Measurements from ENCODE around the gene CLEC20A.

Gene CLEC20A

DNA sequence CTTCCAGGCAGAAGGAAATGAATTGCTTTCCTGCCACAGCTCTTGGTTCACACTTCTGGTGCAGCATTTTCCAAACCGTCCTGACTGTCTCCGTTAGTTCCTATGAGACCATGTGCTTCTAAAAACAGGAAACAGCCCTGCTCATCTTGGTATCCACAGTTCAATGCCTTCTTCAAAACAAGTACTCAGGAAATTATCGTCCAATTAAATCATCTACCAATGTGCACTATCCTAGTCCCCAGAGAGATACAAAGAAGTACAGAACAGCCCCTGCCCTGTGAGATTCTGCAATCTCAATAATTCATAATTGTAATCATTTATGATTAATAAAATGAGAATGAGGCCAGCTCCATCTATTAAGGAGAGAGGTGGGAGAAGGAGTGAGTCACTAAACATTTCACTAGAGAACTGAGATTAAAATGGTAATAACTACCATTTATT lies 11.2 kb downstream of the CLEC20A start:
- ChIA-PET CTCF (interaction anchor here (1.0 to 11.0 kb wide), 2 partner anchors 13 to 15 kb away, joined by 3 to 125 read pairs; no protein-coding TSS in a partner anchor), POLR2A (interaction anchor here (0.6 kb wide), 1 partner anchor 488 kb away, joined by 4 read pairs; no protein-coding TSS in a partner anchor)
- H3K4me3 ChIP-seq (ENCODE audit: low read depth, low read length) = no peak overlapping the region
- TF ChIP-seq CTCF (IDR thresholded peaks at IDR 0.05; ENCODE audit: insufficient read depth, low read length, missing control alignments) = no peak
- no peak for DNase-seq (ENCODE audit: low read depth, low spot score)

DNA sequence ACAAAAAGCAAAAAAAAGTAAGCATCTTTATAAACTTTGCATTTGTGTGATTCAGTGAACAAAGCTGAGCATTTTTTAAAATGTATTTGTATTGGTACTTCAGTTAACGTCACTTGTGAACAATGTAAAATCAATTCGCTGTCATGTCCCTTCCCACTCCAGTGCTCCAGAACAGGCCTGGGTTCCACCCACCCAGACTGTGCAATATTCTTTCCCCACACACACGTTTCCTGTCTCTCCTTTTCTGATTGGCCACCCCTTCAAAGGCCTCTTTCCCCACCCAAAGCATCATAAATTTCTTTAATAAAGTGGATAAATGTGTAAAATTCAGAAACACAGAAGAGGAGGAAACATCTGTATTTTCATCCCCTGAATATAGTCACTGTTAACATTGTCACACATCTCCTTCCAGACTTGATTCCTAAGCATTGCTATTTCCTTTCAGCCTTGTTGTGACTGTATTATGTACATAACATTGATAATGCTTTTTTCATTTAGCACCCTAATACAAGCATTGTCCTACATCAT lies 12.0 kb downstream of the CLEC20A start:
- DNase-seq (ENCODE audit: low read depth, low spot score) = no peak
- no peak overlapping the region for H3K4me3 ChIP-seq (ENCODE audit: low read depth, low read length)
- ChIA-PET CTCF (interaction anchor here (1.0 to 11.0 kb wide), 2 partner anchors 15 to 44 kb away, joined by 3 to 125 read pairs; no protein-coding TSS in a partner anchor), POLR2A (no interaction called here)
- no peak for TF ChIP-seq CTCF (IDR thresholded peaks at IDR 0.05; ENCODE audit: insufficient read depth, low read length, missing control alignments)

DNA sequence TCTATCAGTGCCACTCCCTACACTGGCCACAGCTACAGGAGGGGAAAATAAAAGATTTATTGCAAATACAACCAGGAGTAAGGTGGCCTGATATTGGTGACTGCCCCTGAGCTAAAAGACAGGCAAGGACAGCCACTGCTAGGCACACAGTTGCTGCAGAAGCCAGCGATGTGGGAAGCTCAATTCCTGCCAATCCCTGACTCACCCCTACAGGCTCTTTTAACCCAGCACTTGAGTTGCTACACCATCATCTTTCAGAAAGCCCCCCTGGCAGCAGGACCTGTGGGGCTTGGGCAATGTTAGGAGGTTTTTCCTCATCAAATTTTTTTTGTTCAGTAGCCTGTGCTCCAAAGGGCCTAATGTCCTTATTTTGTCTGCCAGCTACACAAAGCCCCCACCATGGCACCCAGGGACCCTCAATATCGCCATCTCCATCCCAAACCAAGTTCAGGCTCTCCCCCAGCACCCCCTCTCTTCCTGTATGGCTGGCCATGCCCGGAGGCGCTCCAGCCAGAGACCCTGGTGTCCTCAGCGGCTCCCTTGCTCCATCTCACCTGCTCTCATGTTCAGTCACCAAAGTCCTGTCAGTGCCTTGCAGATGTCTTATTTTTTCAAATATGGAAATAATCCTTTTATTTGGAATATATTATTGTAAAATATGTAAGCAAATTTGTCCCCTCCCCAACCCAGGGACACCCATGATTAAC lies 13.4 kb downstream of the CLEC20A start:
- CTCF ChIA-PET = interaction anchor here (1.1 to 11.0 kb wide), 4 partner anchors 11 to 173 kb away, joined by 3 to 125 read pairs (median 5); no protein-coding TSS in a partner anchor

GRCh38 chr1:178477841-178478240 lies 18.9 kb downstream of the CLEC20A start:
- POLR2A ChIA-PET = no interaction called here
- no peak for TF ChIP-seq CTCF (IDR thresholded peaks at IDR 0.05; ENCODE audit: insufficient read depth, low read length, missing control alignments)
- no peak overlapping the region for H3K4me3 ChIP-seq (ENCODE audit: low read depth, low read length)
- no peak for DNase-seq (ENCODE audit: low read depth, low spot score)
- CTCF ChIA-PET = interaction anchor here (1.0 to 4.4 kb wide), 2 partner anchors 23 to 140 kb away, joined by 3 to 25 read pairs; no protein-coding TSS in a partner anchor

More for the DNA sequence above, 13.4 kb downstream of the CLEC20A start:
- no peak overlapping the region for H3K4me3 ChIP-seq (ENCODE audit: low read depth, low read length)
- TF ChIP-seq CTCF (IDR thresholded peaks at IDR 0.05; ENCODE audit: insufficient read depth, low read length, missing control alignments) = no peak
- POLR2A ChIA-PET = interaction anchor here (0.6 kb wide), 1 partner anchor 569 kb away, joined by 3 read pairs; no protein-coding TSS in a partner anchor
- no peak for DNase-seq (ENCODE audit: low read depth, low spot score)

GRCh38 chr1:178477373-178477772 lies 19.4 kb downstream of the CLEC20A start:
- DNase-seq (ENCODE audit: low read depth, low spot score) = no peak
- ChIA-PET POLR2A (no interaction called here), CTCF (interaction anchor here (1.2 to 8.1 kb wide), 2 partner anchors 23 to 26 kb away, joined by 4 to 65 read pairs; no protein-coding TSS in a partner anchor)
- H3K4me3 ChIP-seq (ENCODE audit: low read depth, low read length) = no peak overlapping the region
- no peak for TF ChIP-seq CTCF (IDR thresholded peaks at IDR 0.05; ENCODE audit: insufficient read depth, low read length, missing control alignments)

DNA sequence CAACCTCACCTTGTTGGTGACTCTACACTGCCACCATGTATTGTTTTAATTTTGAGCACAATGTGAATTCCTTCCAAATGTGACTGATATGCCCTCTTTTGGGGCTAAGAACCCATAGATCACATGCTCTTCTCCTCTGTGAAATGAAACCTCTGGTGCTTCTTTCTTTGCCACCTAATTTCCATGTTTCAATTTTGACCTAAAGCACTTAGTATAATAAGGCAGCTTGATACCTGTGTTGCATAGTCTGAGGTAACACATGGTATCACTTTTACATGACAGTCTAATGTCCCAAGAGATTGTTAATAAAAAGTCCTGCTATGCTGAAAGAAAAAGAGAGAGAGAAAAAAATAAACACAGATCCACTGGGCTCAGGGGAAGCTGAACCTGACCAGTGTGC lies 24.2 kb downstream of the CLEC20A start:
- POLR2A ChIA-PET = no interaction called here
- no peak for DNase-seq (ENCODE audit: low read depth, low spot score)
- no peak overlapping the region for H3K4me3 ChIP-seq (ENCODE audit: low read depth, low read length)
- TF ChIP-seq CTCF (IDR thresholded peaks at IDR 0.05; ENCODE audit: insufficient read depth, low read length, missing control alignments) = no peak
- CTCF ChIA-PET = interaction anchor here (0.6 to 8.1 kb wide), 5 partner anchors 13 to 173 kb away, joined by 3 to 65 read pairs (median 5); no protein-coding TSS in a partner anchor
